ENCODE measurements around the gene CACNB1. TPM values are rescaled to one million over a fixed set of nuclear protein-coding genes. Genes with fewer than 3 reads are reported as not detected.
A peak's percentile ranks its signal among the peaks of the same experiment; 100 is the strongest.

Gene CACNB1
- total RNA-seq, 4 donors from 2014 or later: 7.9 to 32.9 (median 17.1) TPM

GRCh38 chr17:39198186-39198566, 707 bp upstream of the CACNB1 start:
- H3K4me3 ChIP-seq: peak overlapping the region; percentile 68
- H3K4me1 ChIP-seq: peaks cover 68% of the 10 kb centered on the region
- peaks cover 16% of the 10 kb centered on the region for H3K36me3 ChIP-seq
- DNase-seq (ENCODE audit: low spot score in 2 of 2): no peak
- TF ChIP-seq, protein P1, sequence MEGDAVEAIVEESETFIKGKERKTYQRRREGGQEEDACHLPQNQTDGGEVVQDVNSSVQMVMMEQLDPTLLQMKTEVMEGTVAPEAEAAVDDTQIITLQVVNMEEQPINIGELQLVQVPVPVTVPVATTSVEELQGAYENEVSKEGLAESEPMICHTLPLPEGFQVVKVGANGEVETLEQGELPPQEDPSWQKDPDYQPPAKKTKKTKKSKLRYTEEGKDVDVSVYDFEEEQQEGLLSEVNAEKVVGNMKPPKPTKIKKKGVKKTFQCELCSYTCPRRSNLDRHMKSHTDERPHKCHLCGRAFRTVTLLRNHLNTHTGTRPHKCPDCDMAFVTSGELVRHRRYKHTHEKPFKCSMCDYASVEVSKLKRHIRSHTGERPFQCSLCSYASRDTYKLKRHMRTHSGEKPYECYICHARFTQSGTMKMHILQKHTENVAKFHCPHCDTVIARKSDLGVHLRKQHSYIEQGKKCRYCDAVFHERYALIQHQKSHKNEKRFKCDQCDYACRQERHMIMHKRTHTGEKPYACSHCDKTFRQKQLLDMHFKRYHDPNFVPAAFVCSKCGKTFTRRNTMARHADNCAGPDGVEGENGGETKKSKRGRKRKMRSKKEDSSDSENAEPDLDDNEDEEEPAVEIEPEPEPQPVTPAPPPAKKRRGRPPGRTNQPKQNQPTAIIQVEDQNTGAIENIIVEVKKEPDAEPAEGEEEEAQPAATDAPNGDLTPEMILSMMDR (IDR thresholded peaks at IDR 0.05): no peak
- TF ChIP-seq EP300 (IDR thresholded peaks at IDR 0.05) (no peak), POLR2AphosphoS5 (IDR thresholded peaks at IDR 0.05) (no peak), POLR2A (IDR thresholded peaks at IDR 0.05) (no peak)
- peak overlapping the region; percentile 67 for H3K27ac ChIP-seq
- H3K27me3 ChIP-seq: no peaks in the 10 kb centered on the region
- no peaks in the 10 kb centered on the region for H3K9me3 ChIP-seq
- 66% methylated on average over 4 of the region's 4 CpGs for WGBS

GRCh38 chr17:39196808-39197291, 619 bp downstream of the CACNB1 start:
- WGBS: 4% methylated on average over 17 of the region's 30 CpGs
- H3K27ac ChIP-seq: peak overlapping the region; percentile 67
- TF ChIP-seq POLR2AphosphoS5 (IDR thresholded peaks at IDR 0.05) (no peak), POLR2A (IDR thresholded peaks at IDR 0.05) (no peak), EP300 (IDR thresholded peaks at IDR 0.05) (no peak)
- peak in 1 of 2 donors; percentile 79 for DNase-seq (ENCODE audit: low spot score in 2 of 2)
- H3K36me3 ChIP-seq: peaks cover 13% of the 10 kb centered on the region
- H3K4me1 ChIP-seq: peaks cover 64% of the 10 kb centered on the region
- no peaks in the 10 kb centered on the region for H3K9me3 ChIP-seq
- H3K4me3 ChIP-seq: peak overlapping the region; percentile 68
- H3K27me3 ChIP-seq: no peaks in the 10 kb centered on the region

DNA sequence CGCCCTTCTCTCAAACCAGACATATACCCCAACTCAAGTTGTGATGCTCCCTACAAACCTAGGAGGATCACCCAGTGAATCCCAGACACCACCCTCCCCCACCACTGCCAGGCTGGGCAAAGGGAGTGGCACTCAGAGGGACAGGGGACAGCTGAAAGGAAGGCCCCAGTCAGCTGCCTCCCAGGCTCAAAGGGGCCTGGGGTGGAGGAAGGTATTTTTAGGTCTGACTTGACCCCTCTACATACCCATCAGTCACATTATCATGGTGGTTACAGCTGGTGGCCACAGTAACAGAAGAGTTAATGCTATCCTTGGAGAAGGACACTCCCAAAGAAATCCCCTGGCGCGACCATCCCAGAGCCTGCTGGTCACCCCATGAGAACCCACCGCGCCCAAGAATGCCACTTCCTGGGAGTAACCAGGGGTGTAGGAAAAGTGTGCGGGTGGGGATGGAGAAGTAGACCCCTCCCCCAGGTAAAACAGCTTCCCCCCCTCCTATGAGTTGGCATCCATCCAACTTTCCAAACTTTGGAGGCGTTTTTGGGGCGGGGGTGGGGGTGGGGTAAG, 1.1 kb downstream of the CACNB1 start:
- Histone ChIP-seq H3K27ac (peak overlapping the region; percentile 67), H3K9me3 (no peaks in the 10 kb centered on the region)
- 26% methylated on average over 7 of the region's 8 CpGs for WGBS

DNA sequence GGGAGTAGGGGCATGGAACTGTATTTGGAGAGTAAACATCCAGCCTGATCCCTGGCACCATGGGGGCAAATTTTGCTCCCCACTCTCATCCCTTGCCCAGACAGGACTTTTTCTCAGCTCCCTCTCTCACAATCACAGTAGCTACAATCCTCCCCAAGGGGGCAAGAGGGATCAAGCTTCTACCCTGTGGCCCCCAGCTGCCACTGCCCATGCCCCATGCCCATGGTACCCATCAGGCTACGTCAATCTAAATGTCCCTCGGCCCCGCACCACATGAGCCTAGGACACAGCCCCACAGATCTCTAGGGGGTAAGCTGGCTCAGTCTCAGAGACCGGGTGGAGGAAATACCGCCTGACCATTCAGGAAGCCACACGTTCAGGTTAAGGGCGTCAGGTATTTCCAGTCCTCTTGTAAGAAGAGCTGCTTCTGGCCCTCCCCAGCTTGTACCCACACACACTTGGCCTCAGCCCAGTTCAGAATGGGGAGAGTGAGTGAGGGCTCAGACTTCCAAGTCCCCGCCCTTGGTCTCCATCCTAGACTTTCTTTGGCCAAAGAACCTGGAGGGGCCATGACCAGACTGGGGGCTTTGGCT, 1.8 kb downstream of the CACNB1 start:
- TF ChIP-seq, protein P1 (IDR thresholded peaks at IDR 0.05): no peak
- TF ChIP-seq EP300 (IDR thresholded peaks at IDR 0.05) (no peak), POLR2A (IDR thresholded peaks at IDR 0.05) (no peak), POLR2AphosphoS5 (IDR thresholded peaks at IDR 0.05) (no peak)
- peak in 1 of 2 donors; percentile 73 for DNase-seq (ENCODE audit: low spot score in 2 of 2)
- Histone ChIP-seq H3K9me3 (no peaks in the 10 kb centered on the region), H3K27ac (peak overlapping the region; percentile 20), H3K4me1 (peaks cover 52% of the 10 kb centered on the region), H3K4me3 (peak overlapping the region; percentile 68), H3K27me3 (no peaks in the 10 kb centered on the region), H3K36me3 (peaks cover 20% of the 10 kb centered on the region)
- WGBS: 56% methylated on average over 5 of the region's 8 CpGs

More for the DNA sequence above, 1.1 kb downstream of the CACNB1 start:
- peaks cover 15% of the 10 kb centered on the region for H3K36me3 ChIP-seq
- H3K27me3 ChIP-seq: no peaks in the 10 kb centered on the region
- peak in 1 of 2 donors; percentile 78 for DNase-seq (ENCODE audit: low spot score in 2 of 2)
- H3K4me3 ChIP-seq: peak overlapping the region; percentile 68
- no peak for TF ChIP-seq POLR2A (IDR thresholded peaks at IDR 0.05)
- TF ChIP-seq EP300 (IDR thresholded peaks at IDR 0.05): no peak
- peaks cover 58% of the 10 kb centered on the region for H3K4me1 ChIP-seq

- peaks cover 51% of the 10 kb centered on the region for H3K4me1 ChIP-seq
- WGBS: 67% methylated on average over 9 of the region's 10 CpGs
- H3K4me3 ChIP-seq: peak overlapping the region; percentile 68
These were observed 2.4 kb downstream of the CACNB1 start for GRCh38 chr17:39194985-39195524.

More at GRCh38 chr17:39194985-39195524, 2.4 kb downstream of the CACNB1 start:
- no peaks in the 10 kb centered on the region for H3K27me3 ChIP-seq
- H3K9me3 ChIP-seq: no peaks in the 10 kb centered on the region
- TF ChIP-seq, protein P1 (IDR thresholded peaks at IDR 0.05): no peak
- TF ChIP-seq POLR2A (IDR thresholded peaks at IDR 0.05) (no peak), EP300 (IDR thresholded peaks at IDR 0.05) (no peak), POLR2AphosphoS5 (IDR thresholded peaks at IDR 0.05) (no peak)
- peaks cover 26% of the 10 kb centered on the region for H3K36me3 ChIP-seq
- H3K27ac ChIP-seq: peak overlapping the region; percentile 20
- no peak for DNase-seq (ENCODE audit: low spot score in 2 of 2)
